ENCODE data around the gene RFTN1. TPM values are rescaled to one million over a fixed set of nuclear protein-coding genes. Genes with fewer than 3 reads are reported as not detected.

The RFTN1 gene
- total and polyA plus RNA-seq, 11 donors: 17.1 to 40.8 (median 26.4) TPM

- Histone ChIP-seq H3K4me3 (no peak overlapping the region), H3K27ac (peak overlapping the region in 2 of 12 donors; percentile 4 to 10), H3K4me1 (peaks cover 0 to 65% (median 31%) of the 10 kb centered on the region in 12 donors), H3K27me3 (no peaks in the 10 kb centered on the region), H3K36me3 (peaks cover 0 to 15% (median 0%) of the 10 kb centered on the region in 9 donors), H3K9me3 (no peaks in the 10 kb centered on the region)
- intact Hi-C loops (cut with DNase I): no loop called here
- WGBS, 4 donors: 88 to 96% (median 91%) methylated on average over 3 of the region's 3 CpGs
- TF ChIP-seq POLR2A (IDR thresholded peaks at IDR 0.05) (no peak), CTCF (IDR thresholded peaks at IDR 0.05) (no peak)
- ATAC-seq (no peak), DNase-seq (no peak)
Measured at GRCh38 chr3:16477521-16477920, 36.0 kb downstream of the RFTN1 start.

- Histone ChIP-seq H3K27me3 (no peaks in the 10 kb centered on the region), H3K4me3 (no peak overlapping the region), H3K27ac (peak overlapping the region in 2 of 12 donors; percentile 4 to 18), H3K4me1 (peaks cover 0 to 60% (median 28%) of the 10 kb centered on the region in 12 donors), H3K36me3 (peaks cover 0 to 16% (median under 1%) of the 10 kb centered on the region in 9 donors), H3K9me3 (no peaks in the 10 kb centered on the region)
- intact Hi-C loops (cut with DNase I): no loop called here
- DNase-seq (no peak), ATAC-seq (no peak)
- TF ChIP-seq CTCF (IDR thresholded peaks at IDR 0.05) (no peak), POLR2A (IDR thresholded peaks at IDR 0.05) (no peak)
Measured at GRCh38 chr3:16477056-16477455, 36.4 kb downstream of the RFTN1 start.

GRCh38 chr3:16476636-16477035 is 36.9 kb downstream of the RFTN1 start:
- DNase-seq: no peak
- 59 to 65% (median 62%) methylated on average over 5 of the region's 5 CpGs for WGBS, 4 donors
- H3K27me3 ChIP-seq: no peaks in the 10 kb centered on the region
- no peaks in the 10 kb centered on the region for H3K9me3 ChIP-seq
- H3K27ac ChIP-seq: peak overlapping the region in 3 of 12 donors; percentile 18 to 32 (median 23)
- no peak overlapping the region for H3K4me3 ChIP-seq
- H3K36me3 ChIP-seq: peaks cover 0 to 20% (median 5%) of the 10 kb centered on the region in 9 donors
- ATAC-seq: no peak
- peaks cover 0 to 56% (median 26%) of the 10 kb centered on the region in 12 donors for H3K4me1 ChIP-seq
- TF ChIP-seq CTCF (IDR thresholded peaks at IDR 0.05) (no peak), POLR2A (IDR thresholded peaks at IDR 0.05) (no peak)
- intact Hi-C loops (cut with DNase I): no loop called here

GRCh38 chr3:16475766-16476165 is 37.7 kb downstream of the RFTN1 start:
- Histone ChIP-seq H3K9me3 (peaks cover 0 to 8% (median 1%) of the 10 kb centered on the region in 12 donors), H3K4me3 (no peak overlapping the region), H3K27me3 (no peaks in the 10 kb centered on the region), H3K4me1 (peaks cover 0 to 48% (median 17%) of the 10 kb centered on the region in 12 donors), H3K36me3 (peaks cover 0 to 29% (median 12%) of the 10 kb centered on the region in 9 donors), H3K27ac (no peak overlapping the region)
- TF ChIP-seq CTCF (IDR thresholded peaks at IDR 0.05): no peak
- no peak for TF ChIP-seq POLR2A (IDR thresholded peaks at IDR 0.05)
- WGBS, 4 donors: 92 to 98% (median 96%) methylated on average over 3 of the region's 3 CpGs
- DNase-seq: no peak
- no peak for ATAC-seq
- intact Hi-C loops (cut with DNase I): no loop called here

All from heart left ventricle (tissue), 16 donors.